ENCODE measurements around the gene PTPRT. TPM values are rescaled to one million over a fixed set of nuclear protein-coding genes. Genes with fewer than 3 reads are reported as not detected.

Gene PTPRT
- polyA plus RNA-seq, 2 of the 4 experiments (the other 2 are of a cell fraction), result not detected

DNA sequence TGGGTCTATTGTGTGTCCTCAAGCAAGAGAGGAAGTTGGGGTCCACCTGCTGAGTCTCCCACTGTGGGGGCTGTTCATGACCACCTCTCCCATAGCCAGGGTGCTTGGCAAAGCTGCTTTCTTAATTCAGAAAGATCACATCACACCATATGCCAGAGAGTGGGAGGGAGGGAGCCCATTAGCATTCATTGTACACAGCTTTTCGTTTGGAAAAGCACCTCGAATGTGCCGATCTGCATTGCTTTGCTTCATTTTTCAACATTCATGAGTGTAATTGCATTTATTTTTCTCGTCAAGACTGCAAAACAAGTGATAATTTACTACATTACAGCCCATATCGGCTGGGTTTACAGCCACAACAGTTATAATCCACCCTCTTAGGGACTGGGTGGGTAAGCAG is 327.3 kb downstream of the PTPRT start:
- H3K9me3 ChIP-seq, result no peaks in the 10 kb centered on the region
- no peak for FAIRE-seq
- 3% methylated on average over 5 of the region's 5 CpGs for WGBS (ENCODE audit: missing lambda C conversion rate)
- TF ChIP-seq, protein P1, sequence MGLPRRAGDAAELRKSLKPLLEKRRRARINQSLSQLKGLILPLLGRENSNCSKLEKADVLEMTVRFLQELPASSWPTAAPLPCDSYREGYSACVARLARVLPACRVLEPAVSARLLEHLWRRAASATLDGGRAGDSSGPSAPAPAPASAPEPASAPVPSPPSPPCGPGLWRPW (IDR thresholded peaks at IDR 0.05), result no peak
- no peak for TF ChIP-seq ESRRA (IDR thresholded peaks at IDR 0.05; ENCODE audit: borderline replicate concordance, low read length)
- no peak for TF ChIP-seq RARB (CRISPR knock-in tag; IDR thresholded peaks at IDR 0.05)
- no peak overlapping the region for H3K27ac ChIP-seq
- no peak overlapping the region for H3K4me3 ChIP-seq
- no peak for ATAC-seq
- POLR2A ChIA-PET, result no interaction called here
- H3K4me1 ChIP-seq, result no peaks in the 10 kb centered on the region
- no peak overlapping the region for H3K4me2 ChIP-seq
- DNase-seq (ENCODE audit: low read depth in 1 of 2, low spot score in 1 of 2), result no peak
- CTCF ChIA-PET, result no interaction called here

DNA sequence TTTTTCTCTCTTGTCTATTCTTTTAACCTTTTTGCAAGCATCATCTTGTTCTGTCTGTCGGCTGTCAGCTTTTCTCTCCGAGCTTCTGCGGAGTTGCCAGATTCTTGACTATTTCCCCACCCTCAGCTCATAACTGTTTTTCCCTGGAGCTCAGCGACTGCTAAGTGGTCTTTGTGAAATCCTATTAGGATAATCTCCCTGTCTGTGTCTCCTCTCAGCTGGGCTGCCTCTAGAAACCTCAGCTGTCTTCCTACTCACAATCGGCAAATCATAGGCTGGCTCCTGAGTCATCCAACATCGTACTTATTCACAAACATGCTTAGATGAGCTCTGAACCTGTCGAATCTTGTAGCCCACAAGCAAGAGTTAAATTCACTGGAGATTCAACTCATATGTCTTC is 332.3 kb downstream of the PTPRT start:
- ChIA-PET CTCF (no interaction called here), POLR2A (no interaction called here)
- no peak for TF ChIP-seq HOXB13 (CRISPR knock-in tag; IDR thresholded peaks at IDR 0.05; ENCODE audit: low read depth)
- TF ChIP-seq CHD4 (IDR thresholded peaks at IDR 0.05; ENCODE audit: borderline replicate concordance), result no peak
- TF ChIP-seq FOSL2 (IDR thresholded peaks at IDR 0.05), result no peak
- no peak for TF ChIP-seq FOSL2 (CRISPR knock-in tag; IDR thresholded peaks at IDR 0.05)
- TF ChIP-seq, protein P1 (IDR thresholded peaks at IDR 0.05), result no peak
- no peak for TF ChIP-seq ZFP36 (IDR thresholded peaks at IDR 0.05; ENCODE audit: borderline replicate concordance, partially characterized antibody)
- TF ChIP-seq, protein P2, sequence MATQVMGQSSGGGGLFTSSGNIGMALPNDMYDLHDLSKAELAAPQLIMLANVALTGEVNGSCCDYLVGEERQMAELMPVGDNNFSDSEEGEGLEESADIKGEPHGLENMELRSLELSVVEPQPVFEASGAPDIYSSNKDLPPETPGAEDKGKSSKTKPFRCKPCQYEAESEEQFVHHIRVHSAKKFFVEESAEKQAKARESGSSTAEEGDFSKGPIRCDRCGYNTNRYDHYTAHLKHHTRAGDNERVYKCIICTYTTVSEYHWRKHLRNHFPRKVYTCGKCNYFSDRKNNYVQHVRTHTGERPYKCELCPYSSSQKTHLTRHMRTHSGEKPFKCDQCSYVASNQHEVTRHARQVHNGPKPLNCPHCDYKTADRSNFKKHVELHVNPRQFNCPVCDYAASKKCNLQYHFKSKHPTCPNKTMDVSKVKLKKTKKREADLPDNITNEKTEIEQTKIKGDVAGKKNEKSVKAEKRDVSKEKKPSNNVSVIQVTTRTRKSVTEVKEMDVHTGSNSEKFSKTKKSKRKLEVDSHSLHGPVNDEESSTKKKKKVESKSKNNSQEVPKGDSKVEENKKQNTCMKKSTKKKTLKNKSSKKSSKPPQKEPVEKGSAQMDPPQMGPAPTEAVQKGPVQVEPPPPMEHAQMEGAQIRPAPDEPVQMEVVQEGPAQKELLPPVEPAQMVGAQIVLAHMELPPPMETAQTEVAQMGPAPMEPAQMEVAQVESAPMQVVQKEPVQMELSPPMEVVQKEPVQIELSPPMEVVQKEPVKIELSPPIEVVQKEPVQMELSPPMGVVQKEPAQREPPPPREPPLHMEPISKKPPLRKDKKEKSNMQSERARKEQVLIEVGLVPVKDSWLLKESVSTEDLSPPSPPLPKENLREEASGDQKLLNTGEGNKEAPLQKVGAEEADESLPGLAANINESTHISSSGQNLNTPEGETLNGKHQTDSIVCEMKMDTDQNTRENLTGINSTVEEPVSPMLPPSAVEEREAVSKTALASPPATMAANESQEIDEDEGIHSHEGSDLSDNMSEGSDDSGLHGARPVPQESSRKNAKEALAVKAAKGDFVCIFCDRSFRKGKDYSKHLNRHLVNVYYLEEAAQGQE (IDR thresholded peaks at IDR 0.05), result no peak
- TF ChIP-seq EHF (CRISPR knock-in tag; IDR thresholded peaks at IDR 0.05), result no peak
- TF ChIP-seq POLR2A (IDR thresholded peaks at IDR 0.05; ENCODE audit: low read length), result no peak
- TF ChIP-seq NFE2L2 (conservative IDR thresholded peaks at IDR 0.05; ENCODE audit: low read length), result no peak
- TF ChIP-seq RARB (CRISPR knock-in tag; IDR thresholded peaks at IDR 0.05), result no peak
- TF ChIP-seq HDAC2 (IDR thresholded peaks at IDR 0.05), result no peak
- no peak for TF ChIP-seq TFCP2L1 (CRISPR knock-in tag; IDR thresholded peaks at IDR 0.05)
- no peak for TF ChIP-seq MAFK (IDR thresholded peaks at IDR 0.05; ENCODE audit: partially characterized antibody)
- no peak for TF ChIP-seq CBX8 (IDR thresholded peaks at IDR 0.05)
- no peak for TF ChIP-seq TP53 (CRISPR knock-in tag; IDR thresholded peaks at IDR 0.05)
- no peak for TF ChIP-seq POLR2AphosphoS2 (conservative IDR thresholded peaks at IDR 0.05; ENCODE audit: low read length)
- TF ChIP-seq, protein P3, sequence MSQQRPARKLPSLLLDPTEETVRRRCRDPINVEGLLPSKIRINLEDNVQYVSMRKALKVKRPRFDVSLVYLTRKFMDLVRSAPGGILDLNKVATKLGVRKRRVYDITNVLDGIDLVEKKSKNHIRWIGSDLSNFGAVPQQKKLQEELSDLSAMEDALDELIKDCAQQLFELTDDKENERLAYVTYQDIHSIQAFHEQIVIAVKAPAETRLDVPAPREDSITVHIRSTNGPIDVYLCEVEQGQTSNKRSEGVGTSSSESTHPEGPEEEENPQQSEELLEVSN (IDR thresholded peaks at IDR 0.05; ENCODE audit: borderline replicate concordance, low read depth), result no peak
- TF ChIP-seq, protein P4, sequence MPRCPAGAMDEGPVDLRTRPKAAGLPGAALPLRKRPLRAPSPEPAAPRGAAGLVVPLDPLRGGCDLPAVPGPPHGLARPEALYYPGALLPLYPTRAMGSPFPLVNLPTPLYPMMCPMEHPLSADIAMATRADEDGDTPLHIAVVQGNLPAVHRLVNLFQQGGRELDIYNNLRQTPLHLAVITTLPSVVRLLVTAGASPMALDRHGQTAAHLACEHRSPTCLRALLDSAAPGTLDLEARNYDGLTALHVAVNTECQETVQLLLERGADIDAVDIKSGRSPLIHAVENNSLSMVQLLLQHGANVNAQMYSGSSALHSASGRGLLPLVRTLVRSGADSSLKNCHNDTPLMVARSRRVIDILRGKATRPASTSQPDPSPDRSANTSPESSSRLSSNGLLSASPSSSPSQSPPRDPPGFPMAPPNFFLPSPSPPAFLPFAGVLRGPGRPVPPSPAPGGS (IDR thresholded peaks at IDR 0.05), result no peak
- TF ChIP-seq FOXS1 (CRISPR knock-in tag; IDR thresholded peaks at IDR 0.05), result no peak
- Histone ChIP-seq H3K4me1 (no peaks in the 10 kb centered on the region), H3K4me2 (no peak overlapping the region), H3K27ac (no peak overlapping the region), H3K9me3 (no peaks in the 10 kb centered on the region), H3K4me3 (no peak overlapping the region)
- no peak for FAIRE-seq
- ATAC-seq, result no peak
- WGBS (ENCODE audit: missing lambda C conversion rate), result 50% methylated on average over 7 of the region's 7 CpGs
- DNase-seq (ENCODE audit: low read depth in 1 of 2, low spot score in 1 of 2), result no peak

Data from A549 (cell line).